Measurements from ENCODE around the gene DGLUCY.
"Not testable (repeated sequence)": the region's sequence is repeated elsewhere in the genome, so short reads cannot be mapped to it uniquely, and the experiment has no call there.

DGLUCY gene

DNA sequence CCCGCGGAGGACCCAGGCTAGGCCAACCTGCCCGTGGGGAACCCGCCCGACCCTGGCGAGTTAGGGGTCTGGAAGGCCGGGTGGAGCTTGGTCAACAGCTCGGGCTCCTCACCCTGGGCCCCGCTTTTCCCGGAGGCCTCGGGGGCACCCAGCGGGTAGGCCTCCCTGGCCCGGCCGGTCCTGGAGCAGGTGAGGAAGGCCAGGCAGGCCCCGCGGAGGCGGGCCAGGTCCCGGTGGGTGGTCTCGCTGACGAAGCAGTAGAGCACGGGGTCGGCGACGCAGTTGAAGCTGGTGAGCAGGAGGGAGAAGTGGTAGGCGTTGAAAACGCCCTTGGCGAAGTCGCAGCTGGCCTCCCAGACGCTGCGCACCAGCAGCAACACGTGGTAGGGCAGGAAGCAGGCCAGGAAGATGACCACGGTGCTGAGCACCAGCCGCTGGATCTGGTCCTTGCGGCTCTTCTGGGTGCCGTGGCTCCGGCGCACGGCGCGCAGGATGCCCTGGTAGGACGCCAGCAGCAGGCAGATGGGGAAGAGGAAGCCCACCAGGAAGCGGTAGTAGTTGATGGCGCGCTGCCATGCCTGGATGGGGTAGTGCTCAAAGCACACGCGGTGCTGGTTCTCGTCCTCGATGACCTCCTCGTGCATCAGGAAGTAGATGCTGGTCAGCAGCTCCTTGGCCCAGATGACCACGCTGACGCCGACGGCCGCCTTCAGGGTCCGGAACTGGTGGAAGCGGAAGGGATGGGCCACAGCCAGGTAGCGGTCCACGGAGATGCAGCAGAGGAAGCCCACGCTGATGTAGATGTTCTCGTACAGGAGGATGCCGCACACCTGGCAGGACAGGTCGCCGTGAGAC is 120.3 kb downstream of the DGLUCY start:
- no peak for DNase-seq (ENCODE audit: low read depth)

DNA sequence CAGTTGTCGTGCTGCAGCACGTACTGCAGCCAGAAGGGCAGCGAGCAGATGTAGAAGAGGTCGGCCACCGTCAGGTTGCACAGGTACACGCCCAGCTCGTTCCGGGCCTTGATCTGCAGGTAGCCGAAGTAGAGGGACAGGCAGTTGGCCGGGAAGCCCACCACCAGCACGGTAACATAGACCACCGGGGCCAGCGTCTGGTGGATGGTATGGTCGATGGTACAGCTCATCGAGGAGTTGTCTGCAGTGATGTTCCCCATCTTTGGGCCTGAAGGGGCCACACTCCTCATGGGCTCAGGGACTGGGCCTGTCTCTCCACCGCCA is 120.9 kb downstream of the DGLUCY start:
- DNase-seq (ENCODE audit: low read depth): no peak

DNA sequence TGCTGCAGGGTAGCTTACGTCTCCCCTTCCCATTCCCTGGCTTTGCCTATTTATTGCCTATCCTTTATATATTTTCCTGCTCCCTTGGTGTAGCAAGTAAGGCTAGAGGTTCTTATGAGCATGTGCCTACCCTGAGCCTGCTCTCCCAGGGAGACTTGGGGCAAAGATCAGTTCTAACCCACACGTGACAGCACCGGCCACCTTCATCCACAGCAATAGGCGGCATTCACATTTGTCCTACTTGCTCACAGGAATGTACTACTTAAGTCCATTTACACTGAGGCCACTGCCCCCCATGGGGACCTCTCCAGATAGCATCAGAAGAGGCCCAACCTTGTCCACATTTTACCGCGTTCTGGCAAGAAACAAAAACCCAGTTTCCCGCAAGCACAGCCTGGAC is 122.0 kb downstream of the DGLUCY start:
- DNase-seq (ENCODE audit: low read depth): no peak

- no peak for DNase-seq (ENCODE audit: low read depth)
These were observed 123.3 kb downstream of the DGLUCY start for GRCh38 chr14:91237219-91237618.

DNA sequence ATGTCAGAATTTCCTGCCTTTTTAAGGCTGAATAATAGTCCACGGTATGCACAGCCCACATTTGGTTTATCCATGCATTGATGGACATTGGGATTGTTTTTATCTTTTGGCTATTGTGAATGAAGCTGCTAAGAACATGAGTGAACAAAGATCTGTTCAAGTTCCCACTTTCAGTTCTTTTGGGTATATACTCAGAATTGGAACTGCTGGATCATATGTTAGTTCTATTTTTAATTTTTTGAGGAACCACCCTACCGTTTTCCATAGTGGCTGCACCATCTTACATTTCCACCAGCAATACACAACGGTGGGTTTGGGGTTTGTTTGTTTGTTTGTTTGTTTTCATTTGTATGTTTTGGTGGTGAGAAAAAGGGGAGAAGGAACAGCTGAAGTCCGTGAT is 124.2 kb downstream of the DGLUCY start:
- DNase-seq (ENCODE audit: low read depth): no peak

DNA sequence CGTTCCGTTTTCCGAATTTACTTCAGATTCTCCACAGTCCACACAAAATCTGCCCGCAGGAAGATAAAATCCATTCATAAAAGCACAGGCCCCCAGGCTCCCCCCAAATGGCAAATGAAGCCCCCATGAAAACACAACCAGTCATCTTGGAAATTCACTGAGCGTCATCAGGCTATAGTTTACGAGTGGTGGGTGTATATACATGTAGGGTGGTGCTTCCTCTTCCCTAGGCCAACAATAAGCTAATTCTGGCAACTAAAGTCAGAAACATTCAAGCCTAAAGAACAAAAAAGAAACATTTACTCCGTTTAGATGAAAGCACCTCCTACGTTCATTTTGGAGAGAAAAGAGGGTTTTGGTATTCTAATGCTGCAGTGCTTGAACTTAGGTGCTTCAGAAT is 124.8 kb downstream of the DGLUCY start:
- no peak for DNase-seq (ENCODE audit: low read depth)

GRCh38 chr14:91241863-91242262 is 128.0 kb downstream of the DGLUCY start:
- no peak for DNase-seq (ENCODE audit: low read depth)

GRCh38 chr14:91242635-91243034 is 128.8 kb downstream of the DGLUCY start:
- no peak for DNase-seq (ENCODE audit: low read depth)

- no peak for DNase-seq (ENCODE audit: low read depth)
These were observed 129.2 kb downstream of the DGLUCY start for GRCh38 chr14:91243074-91243471.

DNA sequence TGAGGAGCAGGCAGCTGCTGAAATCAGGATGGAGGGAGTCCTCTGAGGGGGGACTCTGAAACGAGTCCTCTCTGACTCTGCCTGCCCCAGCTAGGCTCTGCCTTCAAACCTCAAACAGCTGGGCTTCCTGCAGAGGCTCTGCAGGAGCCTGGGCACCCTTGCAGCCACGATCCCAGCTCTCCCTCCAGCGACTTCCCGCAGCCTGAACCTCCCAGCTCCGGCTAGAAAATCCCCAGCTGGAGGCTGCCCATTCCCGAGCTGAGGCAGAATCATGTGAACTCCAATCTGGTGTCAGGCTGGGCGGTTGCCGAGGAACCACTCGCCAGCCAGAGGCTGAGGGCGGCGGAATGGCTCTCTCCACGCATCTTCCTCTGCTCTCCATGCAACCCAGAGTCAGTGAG is 130.6 kb downstream of the DGLUCY start, which contains the start of gene GPR68:
GPR68 (minus strand) TSS at position 204 of the 401 bp plus-strand sequence. CDS start 9,654 bp downstream, outside the sequence.
- no peak for DNase-seq (ENCODE audit: low read depth)

- DNase-seq (ENCODE audit: low read depth): peak; percentile 65
These were observed 131.2 kb downstream of the DGLUCY start for GRCh38 chr14:91245029-91245428.

- not testable (repeated sequence) for DNase-seq (ENCODE audit: low read depth)
These were observed 131.7 kb downstream of the DGLUCY start for GRCh38 chr14:91245616-91246015.

GRCh38 chr14:91246051-91246852 is 132.4 kb downstream of the DGLUCY start:
- DNase-seq (ENCODE audit: low read depth): peak; percentile 83

DNA sequence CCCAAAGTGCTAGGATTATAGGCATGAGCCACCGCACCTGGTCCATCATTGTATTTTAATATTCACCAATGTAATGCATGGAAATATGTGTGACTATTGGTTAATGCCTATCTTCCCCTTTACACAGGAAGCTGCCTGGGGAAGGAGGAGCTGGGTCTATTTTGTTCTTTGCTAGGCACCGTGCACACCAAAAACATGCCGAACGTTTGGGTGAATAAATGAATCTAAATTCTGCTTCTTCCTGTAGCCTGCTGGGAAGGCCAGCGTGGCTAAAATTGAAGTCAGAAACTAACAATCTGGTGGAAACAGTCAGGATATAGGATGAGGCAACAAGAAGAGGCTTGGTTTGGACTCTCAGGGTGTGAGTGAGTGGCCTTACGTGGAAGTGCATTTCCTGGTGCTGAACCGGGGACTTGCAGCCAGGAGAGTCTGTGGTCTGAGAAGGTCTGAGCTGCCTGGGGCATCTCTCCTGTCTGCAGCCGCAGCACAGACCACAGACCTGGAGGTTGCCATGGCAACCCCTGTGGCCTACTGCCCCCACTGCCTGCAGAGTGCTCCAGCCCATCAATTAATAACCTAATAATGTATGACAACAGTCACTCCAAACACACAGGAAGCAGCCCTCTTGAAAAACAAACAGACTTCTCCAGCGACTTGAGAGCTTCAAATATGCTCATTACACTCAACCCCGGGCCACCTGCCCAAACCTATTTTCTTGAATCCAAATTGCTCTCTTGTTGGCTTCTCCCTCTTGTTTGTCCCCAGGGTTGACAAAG is 136.2 kb downstream of the DGLUCY start:
- no peak for DNase-seq (ENCODE audit: low read depth)

- no peak for DNase-seq (ENCODE audit: low read depth)
These were observed 137.0 kb downstream of the DGLUCY start for GRCh38 chr14:91250912-91251311.

DNA sequence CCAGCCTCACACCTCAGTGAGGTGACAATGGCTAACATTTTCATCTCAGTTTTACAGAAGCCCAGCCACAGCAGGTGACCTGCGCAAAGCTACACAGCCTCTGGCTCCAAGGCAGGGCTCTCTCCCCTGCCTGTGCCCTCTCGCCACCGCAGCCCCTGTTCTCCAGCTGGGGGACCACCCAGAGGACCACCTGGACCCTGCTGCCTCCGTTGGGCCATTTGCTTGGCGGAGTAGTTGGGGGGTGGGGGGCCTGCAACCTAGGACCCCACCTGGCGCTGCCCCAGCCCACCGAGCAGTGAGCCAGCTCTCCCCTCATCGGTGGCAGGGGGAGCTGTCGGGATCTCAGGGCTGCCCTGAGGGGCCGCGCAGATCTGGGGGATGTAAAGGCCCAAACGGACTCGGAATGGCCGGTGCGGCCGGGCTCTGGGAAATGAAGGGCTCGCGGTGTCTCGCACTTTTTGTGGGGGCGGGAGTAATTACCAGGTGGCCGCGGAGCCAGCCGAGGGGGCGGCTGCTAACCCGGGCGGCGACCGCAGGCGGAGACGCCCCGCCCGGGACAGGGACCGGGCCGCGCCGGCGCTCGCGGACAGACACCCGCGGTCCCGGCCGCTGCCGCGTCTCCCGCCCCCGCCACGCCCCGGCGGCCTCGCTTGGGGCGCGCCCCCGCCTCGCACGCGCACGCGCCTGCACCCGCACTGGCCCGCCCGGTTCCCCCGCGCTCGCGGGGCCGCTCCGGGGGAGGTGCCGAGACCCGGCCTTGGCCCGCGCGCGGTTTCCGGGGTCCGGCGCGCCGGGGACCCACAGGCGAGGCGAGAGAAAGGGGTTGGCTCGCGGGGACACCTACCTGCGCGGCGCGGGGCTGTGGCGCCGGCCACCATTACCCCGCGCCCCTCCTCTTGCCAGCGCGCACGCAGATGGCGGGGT is 139.3 kb downstream of the DGLUCY start:
- DNase-seq (ENCODE audit: low read depth): no peak

- no peak for DNase-seq (ENCODE audit: low read depth)
These were observed 140.0 kb downstream of the DGLUCY start for GRCh38 chr14:91253795-91254323.

GRCh38 chr14:91254461-91254860 is 140.6 kb downstream of the DGLUCY start:
- no peak for DNase-seq (ENCODE audit: low read depth)

GRCh38 chr14:91255026-91255695 is 141.3 kb downstream of the DGLUCY start:
- no peak for DNase-seq (ENCODE audit: low read depth)

- no peak for DNase-seq (ENCODE audit: low read depth)
These were observed 142.8 kb downstream of the DGLUCY start for GRCh38 chr14:91256661-91257060.

Measured in T follicular helper cell (primary cell).